Measurements from ENCODE around the gene COQ4. TPM values are rescaled to one million over a fixed set of nuclear protein-coding genes. Genes with fewer than 3 reads are reported as not detected.

Gene COQ4
- total and polyA plus RNA-seq, 2 of the 8 experiments (the other 6 are each of a cell fraction or from before 2014, with no cell fraction given): 32.3 to 58.8 TPM

Other genes with a start within 250 kb of the COQ4 start
- 76.9 and 81.2 TPM in 2 replicates for gene PTGES2, start 195.1 kb upstream of the COQ4 start, total RNA-seq (2021; fragmentation: NEBNext Ultra II Directional; extraction: Animal tissue kit (Norgen Biotek cat#: 25700))
- 80.7 and 119 TPM in 2 replicates for gene PTGES2, start 195.1 kb upstream of the COQ4 start, polyA plus RNA-seq (2011; rRNA removed)
- 1.1 and 1.4 TPM in 2 replicates for gene LCN2, start 173.4 kb upstream of the COQ4 start, total RNA-seq (2021; fragmentation: NEBNext Ultra II Directional; extraction: Animal tissue kit (Norgen Biotek cat#: 25700))
- gene LCN2, start 173.4 kb upstream of the COQ4 start, polyA plus RNA-seq (2011; rRNA removed): 1.6 TPM in 2 replicates
- gene BBLN, start 162.6 kb upstream of the COQ4 start, total RNA-seq (2021; fragmentation: NEBNext Ultra II Directional; extraction: Animal tissue kit (Norgen Biotek cat#: 25700)): 63.1 and 66.4 TPM in 2 replicates
- 164 and 264 TPM in 2 replicates for gene BBLN, start 162.6 kb upstream of the COQ4 start, polyA plus RNA-seq (2011; rRNA removed)
- gene CIZ1, start 131.3 kb upstream of the COQ4 start, total RNA-seq (2021; fragmentation: NEBNext Ultra II Directional; extraction: Animal tissue kit (Norgen Biotek cat#: 25700)): 103 and 107 TPM in 2 replicates
- gene CIZ1, start 131.3 kb upstream of the COQ4 start, polyA plus RNA-seq (2011; rRNA removed): 66.0 and 87.0 TPM in 2 replicates
- gene DNM1, start 119.5 kb upstream of the COQ4 start, total RNA-seq (2021; fragmentation: NEBNext Ultra II Directional; extraction: Animal tissue kit (Norgen Biotek cat#: 25700)): 43.7 and 62.7 TPM in 2 replicates
- gene DNM1, start 119.5 kb upstream of the COQ4 start, polyA plus RNA-seq (2011; rRNA removed): 34.3 and 55.4 TPM in 2 replicates
- 43.6 and 50.1 TPM in 2 replicates for gene GOLGA2, start 46.8 kb upstream of the COQ4 start, total RNA-seq (2021; fragmentation: NEBNext Ultra II Directional; extraction: Animal tissue kit (Norgen Biotek cat#: 25700))
- 13.1 and 15.9 TPM in 2 replicates for gene GOLGA2, start 46.8 kb upstream of the COQ4 start, polyA plus RNA-seq (2011; rRNA removed)
- gene SWI5, start 46.6 kb upstream of the COQ4 start, total RNA-seq (2021; fragmentation: NEBNext Ultra II Directional; extraction: Animal tissue kit (Norgen Biotek cat#: 25700)): 25.5 and 29.0 TPM in 2 replicates
- 54.6 and 59.5 TPM in 2 replicates for gene SWI5, start 46.6 kb upstream of the COQ4 start, polyA plus RNA-seq (2011; rRNA removed)
- gene TRUB2, start 392 bp upstream of the COQ4 start, total RNA-seq (2021; fragmentation: NEBNext Ultra II Directional; extraction: Animal tissue kit (Norgen Biotek cat#: 25700)): 37.8 and 39.7 TPM in 2 replicates
- gene TRUB2, start 392 bp upstream of the COQ4 start, polyA plus RNA-seq (2011; rRNA removed): 16.4 and 20.7 TPM in 2 replicates
- 20.5 and 21.1 TPM in 2 replicates for gene SLC27A4, start 17.7 kb downstream of the COQ4 start, total RNA-seq (2021; fragmentation: NEBNext Ultra II Directional; extraction: Animal tissue kit (Norgen Biotek cat#: 25700))
- gene SLC27A4, start 17.7 kb downstream of the COQ4 start, polyA plus RNA-seq (2011; rRNA removed): 14.9 and 23.1 TPM in 2 replicates
- gene URM1, start 48.5 kb downstream of the COQ4 start, total RNA-seq (2021; fragmentation: NEBNext Ultra II Directional; extraction: Animal tissue kit (Norgen Biotek cat#: 25700)): 60.5 and 62.3 TPM in 2 replicates
- gene URM1, start 48.5 kb downstream of the COQ4 start, polyA plus RNA-seq (2011; rRNA removed): 58.3 and 71.9 TPM in 2 replicates
- 3.1 and 4.0 TPM in 2 replicates for gene CERCAM, start 98.0 kb downstream of the COQ4 start, total RNA-seq (2021; fragmentation: NEBNext Ultra II Directional; extraction: Animal tissue kit (Norgen Biotek cat#: 25700))
- 5.2 and 7.2 TPM in 2 replicates for gene CERCAM, start 98.0 kb downstream of the COQ4 start, polyA plus RNA-seq (2011; rRNA removed)
- gene ODF2, start 133.2 kb downstream of the COQ4 start, total RNA-seq (2021; fragmentation: NEBNext Ultra II Directional; extraction: Animal tissue kit (Norgen Biotek cat#: 25700)): 17.9 and 19.9 TPM in 2 replicates
- gene ODF2, start 133.2 kb downstream of the COQ4 start, polyA plus RNA-seq (2011; rRNA removed): 5.6 and 7.6 TPM in 2 replicates
- gene GLE1, start 181.9 kb downstream of the COQ4 start, total RNA-seq (2021; fragmentation: NEBNext Ultra II Directional; extraction: Animal tissue kit (Norgen Biotek cat#: 25700)): 14.9 and 15.1 TPM in 2 replicates
- gene GLE1, start 181.9 kb downstream of the COQ4 start, polyA plus RNA-seq (2011; rRNA removed): 9.6 and 10.0 TPM in 2 replicates
- 209 and 216 TPM in 2 replicates for gene SPTAN1, start 229.7 kb downstream of the COQ4 start, total RNA-seq (2021; fragmentation: NEBNext Ultra II Directional; extraction: Animal tissue kit (Norgen Biotek cat#: 25700))
- 182 and 242 TPM in 2 replicates for gene SPTAN1, start 229.7 kb downstream of the COQ4 start, polyA plus RNA-seq (2011; rRNA removed)